PC-3 (cell line): ENCODE data around the gene ZDHHC7. TPM values are rescaled to one million over a fixed set of nuclear protein-coding genes. Genes with fewer than 3 reads are reported as not detected.
"Not testable (repeated sequence)": the region's sequence is repeated elsewhere in the genome, so short reads cannot be mapped to it uniquely, and the experiment has no call there.

Experiments used
- ATAC-seq: fragments of 200-7000 bp; cut with Tn5 transposase; 2 replicates; pipeline ENCODE4 v1.9.1; 2020; ENCODE audit warnings: mild to moderate bottlenecking, moderate library complexity
- BruUV-seq: library from RNA; stranded (reverse); fragments of 400-500 nt; replicated peaks from 2 replicates; lab custom pipeline; 2021; lab: Mats Ljungman, UMichigan
- CTCF ChIA-PET: fragments of 300-600 bp; sonication (Branson Sonifier 250); formaldehyde crosslinking; loops from one replicate; lab custom pipeline; 2022; ENCODE audit warnings: antibody characterized with exemption; lab: Charles Lee
- POLR2A ChIA-PET: fragments of 300-600 bp; sonication (Branson Sonifier 250); formaldehyde crosslinking; loops from one replicate; lab custom pipeline; 2022; ENCODE audit warnings: antibody characterized with exemption; ENCODE audit not compliant: unreplicated experiment; lab: Charles Lee
- DNase-seq: peaks from one replicate; pipeline ENCODE4 v3.0.0-alpha.2; 2015
- H2AFZ ChIP-seq: fragments of 300-600 bp; sonication (generic); 2 replicates; pipeline ENCODE4 v1.6.0; 2016; ENCODE audit warnings: antibody characterized with exemption, low read length
- H3F3A ChIP-seq: fragments of 300-600 bp; sonication (generic); one replicate; pipeline ENCODE4 v1.6.0; 2017; ENCODE audit warnings: antibody characterized with exemption, low read length, control low read depth, mild to moderate bottlenecking; ENCODE audit not compliant: unreplicated experiment
- H3K27ac ChIP-seq: fragments of 300-600 bp; sonication (generic); 2 replicates; pipeline ENCODE4 v1.5.1; 2016; ENCODE audit warnings: mild to moderate bottlenecking, low read length
- H3K27me3 ChIP-seq: fragments of 300-600 bp; sonication (generic); 2 replicates; pipeline ENCODE4 v1.6.1; 2016; ENCODE audit warnings: low read length, mixed read lengths
- H3K36me3 ChIP-seq: fragments of 300-600 bp; sonication (generic); 2 replicates; pipeline ENCODE4 v1.6.1; 2016; ENCODE audit warnings: low read depth, mixed run types, low read length, mixed read lengths
- H3K4me1 ChIP-seq: fragments of 300-600 bp; sonication (generic); 2 replicates; pipeline ENCODE4 v1.5.1; 2016; ENCODE audit warnings: low read length; ENCODE audit not compliant: insufficient read depth
- H3K4me2 ChIP-seq: fragments of 300-600 bp; sonication (generic); 2 replicates; pipeline ENCODE4 v1.6.0; 2016; ENCODE audit warnings: low read length
- H3K4me3 ChIP-seq: fragments of 300-600 bp; sonication (generic); 2 replicates; pipeline ENCODE4 v1.5.1; 2016; ENCODE audit warnings: mild to moderate bottlenecking, low read length, mixed read lengths
- H3K79me2 ChIP-seq: fragments of 300-600 bp; sonication (generic); 2 replicates; pipeline ENCODE4 v1.6.1; 2017; ENCODE audit warnings: low read length, mixed read lengths
- H3K9ac ChIP-seq: fragments of 300-600 bp; sonication (generic); 2 replicates; pipeline ENCODE4 v1.6.0; 2016; ENCODE audit warnings: mild to moderate bottlenecking, low read length
- H3K9me2 ChIP-seq: fragments of 300-600 bp; sonication (generic); replicated peaks from 2 replicates; pipeline ENCODE4 v1.6.1; 2016; ENCODE audit warnings: mixed run types, low read length, mixed read lengths
- H3K9me3 ChIP-seq: fragments of 300-600 bp; sonication (generic); 2 replicates; pipeline ENCODE4 v1.6.1; 2016; ENCODE audit warnings: low read length, mixed read lengths
- H4K20me1 ChIP-seq: fragments of 300-600 bp; sonication (generic); 2 replicates; pipeline ENCODE4 v1.6.1; 2016; ENCODE audit warnings: low read length, mixed read lengths
- EZH2 ChIP-seq: fragments of 300-600 bp; sonication (generic); IDR thresholded peaks from one replicate; pipeline ENCODE4 v1.6.1; 2017; ENCODE audit warnings: antibody characterized with exemption, mild to moderate bottlenecking, low read length; ENCODE audit not compliant: unreplicated experiment
- EZH2phosphoT487 ChIP-seq: fragments of 300-600 bp; sonication (generic); IDR thresholded peaks from 2 replicates; pipeline ENCODE4 v1.6.1; 2018; ENCODE audit warnings: mild to moderate bottlenecking, antibody characterized with exemption, low read length, borderline replicate concordance
- intact Hi-C: fragments of 100-400 bp; cut with micrococcal nuclease; formaldehyde crosslinking; loops from 2 replicates; pipeline ENCODE4 v1.9.0; 2023
- total RNA-seq: library from RNA; depleted of rRNA; stranded (reverse); fragments of >200 nt; gene quantifications from 2 replicates; pipeline ENCODE4 v1.2.3, GENCODE V29; 2014
- TF ChIP-seq, protein P1 (sequence below): fragments of 300-600 bp; sonication (generic); conservative IDR thresholded peaks from 2 replicates; pipeline ENCODE4 v1.5.1; 2017; ENCODE audit warnings: antibody characterized with exemption, low read depth, mild to moderate bottlenecking, low read length

Gene ZDHHC7
- total RNA-seq, 1 experiment from 2014 or later, result 42.1 TPM

DNA sequence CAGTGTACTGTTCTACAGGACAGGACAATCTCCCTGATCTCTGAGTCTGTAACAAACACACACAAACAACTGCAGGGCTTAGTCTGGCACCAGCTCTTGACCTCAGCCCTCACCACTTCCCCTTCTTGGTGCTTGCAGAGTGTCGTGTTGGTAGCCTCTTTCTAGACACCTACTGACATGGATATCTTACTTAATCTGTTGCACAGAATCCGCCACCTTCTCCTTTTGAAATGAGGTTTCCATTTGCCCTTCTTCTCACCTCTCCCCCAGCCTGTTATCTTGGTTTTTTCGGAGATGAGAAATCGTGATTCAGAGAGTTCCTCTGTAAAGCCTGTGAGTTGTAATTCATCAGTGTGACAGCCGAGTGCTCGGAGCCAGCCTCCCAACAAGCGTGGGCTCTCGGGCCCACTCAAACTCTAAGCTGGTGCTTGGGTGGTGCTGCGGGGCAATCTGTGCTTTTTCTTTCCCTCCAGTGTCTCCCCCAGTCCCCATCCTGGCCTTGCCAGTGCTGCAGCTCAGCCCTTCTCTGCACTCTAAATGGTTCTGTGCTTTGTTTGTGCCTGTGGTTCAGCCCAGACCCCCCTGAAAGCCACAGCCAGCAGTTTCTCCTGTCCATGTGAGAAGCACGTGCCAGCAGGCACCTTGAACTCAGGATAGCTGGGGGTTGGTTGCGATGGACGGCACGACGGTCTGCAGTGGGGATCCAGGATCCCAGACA, 44.3 kb upstream of the ZDHHC7 start:
- ChIA-PET CTCF (interaction anchor here (1.0 kb wide), 1 partner anchor 31 kb away, joined by 5 read pairs; no protein-coding TSS in a partner anchor), POLR2A (no interaction called here)
- peak overlapping the region; percentile 44; the same call in 1 of the 2 replicates for H3K4me3 ChIP-seq
- no peaks in the 10 kb centered on the region for H3F3A ChIP-seq
- H3K9ac ChIP-seq, result no peak overlapping the region
- ATAC-seq (peak; percentile 80), DNase-seq (peak; percentile 40)
- no peaks in the 10 kb centered on the region for H3K36me3 ChIP-seq
- peak overlapping the region; percentile 72 for H3K4me2 ChIP-seq
- no TSS peak for BruUV-seq
- no peaks in the 10 kb centered on the region for H4K20me1 ChIP-seq
- H3K9me2 ChIP-seq, result no peaks in the 10 kb centered on the region
- peak overlapping the region; percentile 28 for H2AFZ ChIP-seq
- H3K27me3 ChIP-seq, result no peaks in the 10 kb centered on the region
- no peak for TF ChIP-seq EZH2phosphoT487
- TF ChIP-seq EZH2, result no peak
- TF ChIP-seq, protein P1, sequence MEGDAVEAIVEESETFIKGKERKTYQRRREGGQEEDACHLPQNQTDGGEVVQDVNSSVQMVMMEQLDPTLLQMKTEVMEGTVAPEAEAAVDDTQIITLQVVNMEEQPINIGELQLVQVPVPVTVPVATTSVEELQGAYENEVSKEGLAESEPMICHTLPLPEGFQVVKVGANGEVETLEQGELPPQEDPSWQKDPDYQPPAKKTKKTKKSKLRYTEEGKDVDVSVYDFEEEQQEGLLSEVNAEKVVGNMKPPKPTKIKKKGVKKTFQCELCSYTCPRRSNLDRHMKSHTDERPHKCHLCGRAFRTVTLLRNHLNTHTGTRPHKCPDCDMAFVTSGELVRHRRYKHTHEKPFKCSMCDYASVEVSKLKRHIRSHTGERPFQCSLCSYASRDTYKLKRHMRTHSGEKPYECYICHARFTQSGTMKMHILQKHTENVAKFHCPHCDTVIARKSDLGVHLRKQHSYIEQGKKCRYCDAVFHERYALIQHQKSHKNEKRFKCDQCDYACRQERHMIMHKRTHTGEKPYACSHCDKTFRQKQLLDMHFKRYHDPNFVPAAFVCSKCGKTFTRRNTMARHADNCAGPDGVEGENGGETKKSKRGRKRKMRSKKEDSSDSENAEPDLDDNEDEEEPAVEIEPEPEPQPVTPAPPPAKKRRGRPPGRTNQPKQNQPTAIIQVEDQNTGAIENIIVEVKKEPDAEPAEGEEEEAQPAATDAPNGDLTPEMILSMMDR, result no peak
- no peaks in the 10 kb centered on the region for H3K79me2 ChIP-seq
- H3K9me3 ChIP-seq, result no peaks in the 10 kb centered on the region
- intact Hi-C loops, result no loop called here
- peaks cover 16% of the 10 kb centered on the region for H3K4me1 ChIP-seq
- H3K27ac ChIP-seq, result peak overlapping the region; percentile 44

DNA sequence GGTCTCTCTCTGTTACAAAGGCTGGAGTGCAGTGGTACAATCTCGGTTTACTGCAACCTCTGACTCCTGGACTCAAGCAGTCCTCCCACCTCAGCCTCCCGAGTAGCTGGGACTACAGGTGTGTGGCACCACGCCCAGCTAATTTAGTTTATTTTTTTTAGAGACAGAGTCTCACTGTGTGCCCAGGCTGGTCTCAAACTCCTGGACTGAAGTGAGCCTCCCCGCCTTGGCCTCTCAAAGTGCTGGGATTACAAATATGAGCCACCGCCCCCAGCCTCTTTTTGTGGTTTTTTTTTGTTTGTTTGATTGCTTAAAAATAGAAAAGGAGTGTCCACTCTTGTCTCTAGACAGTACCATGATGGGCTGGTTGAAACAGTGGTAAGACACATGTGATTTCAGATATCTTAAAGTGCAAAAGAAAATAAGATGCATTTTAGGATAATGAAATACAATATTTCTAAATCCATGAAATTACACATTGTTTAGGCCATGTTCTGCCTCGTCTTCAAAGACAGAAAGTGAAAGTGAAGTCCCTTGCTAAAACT, 43.7 kb upstream of the ZDHHC7 start:
- TF ChIP-seq EZH2phosphoT487 (no peak), EZH2 (no peak)
- TF ChIP-seq, protein P1, result no peak
- Histone ChIP-seq H3K9me2 (no peaks in the 10 kb centered on the region), H3K79me2 (no peaks in the 10 kb centered on the region), H3K4me3 (peak overlapping the region; percentile 44; the same call in 1 of the 2 replicates), H3K9ac (no peak overlapping the region), H3K27me3 (no peaks in the 10 kb centered on the region), H3K4me2 (peak overlapping the region; percentile 72), H3K36me3 (no peaks in the 10 kb centered on the region), H3K4me1 (peaks cover 16% of the 10 kb centered on the region), H3K9me3 (no peaks in the 10 kb centered on the region), H3K27ac (peak overlapping the region; percentile 44), H4K20me1 (no peaks in the 10 kb centered on the region), H2AFZ (peak overlapping the region; percentile 28), H3F3A (no peaks in the 10 kb centered on the region)
- CTCF ChIA-PET, result no interaction called here
- ATAC-seq (no peak; the same call in 1 of the 2 replicates), DNase-seq (no peak)
- no TSS peak for BruUV-seq
- POLR2A ChIA-PET, result no interaction called here
- intact Hi-C loops, result no loop called here

DNA sequence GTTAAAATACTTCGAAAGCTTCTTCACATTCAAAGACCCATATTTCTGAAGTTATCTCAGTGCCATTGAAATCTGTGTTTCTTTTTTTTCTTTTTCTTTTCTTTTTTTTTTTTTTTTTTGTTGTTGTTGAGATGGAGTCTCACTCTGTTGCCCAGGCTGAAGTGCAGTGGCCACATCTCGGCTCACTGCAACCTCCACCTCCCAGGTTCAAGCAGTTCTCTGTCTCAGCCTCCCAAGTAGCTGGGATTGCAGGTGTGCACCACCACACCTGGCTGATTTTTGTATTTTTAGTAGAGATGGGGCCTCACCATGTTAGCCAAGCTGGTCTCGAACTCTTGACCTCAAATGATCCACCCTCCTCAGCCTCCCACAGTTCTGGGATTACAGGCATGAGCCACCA, 43.0 kb upstream of the ZDHHC7 start:
- ATAC-seq, DNase-seq, H3K27ac ChIP-seq, H2AFZ ChIP-seq, intact Hi-C loops, H3K9ac ChIP-seq, CTCF ChIA-PET, H3K9me2 ChIP-seq, BruUV-seq, H3K4me3 ChIP-seq, H4K20me1 ChIP-seq, H3K79me2 ChIP-seq, H3F3A ChIP-seq, H3K27me3 ChIP-seq, H3K9me3 ChIP-seq, H3K36me3 ChIP-seq, H3K4me2 ChIP-seq, POLR2A ChIA-PET: not testable (repeated sequence)
- peaks cover 16% of the 10 kb centered on the region for H3K4me1 ChIP-seq
